ENCODE measurements around the gene RFX2. TPM values are rescaled to one million over a fixed set of nuclear protein-coding genes. Genes with fewer than 3 reads are reported as not detected.

RFX2 gene
- total RNA-seq, 4 donors from 2014 or later = 8.1 to 93.0 (median 20.4) TPM

DNA sequence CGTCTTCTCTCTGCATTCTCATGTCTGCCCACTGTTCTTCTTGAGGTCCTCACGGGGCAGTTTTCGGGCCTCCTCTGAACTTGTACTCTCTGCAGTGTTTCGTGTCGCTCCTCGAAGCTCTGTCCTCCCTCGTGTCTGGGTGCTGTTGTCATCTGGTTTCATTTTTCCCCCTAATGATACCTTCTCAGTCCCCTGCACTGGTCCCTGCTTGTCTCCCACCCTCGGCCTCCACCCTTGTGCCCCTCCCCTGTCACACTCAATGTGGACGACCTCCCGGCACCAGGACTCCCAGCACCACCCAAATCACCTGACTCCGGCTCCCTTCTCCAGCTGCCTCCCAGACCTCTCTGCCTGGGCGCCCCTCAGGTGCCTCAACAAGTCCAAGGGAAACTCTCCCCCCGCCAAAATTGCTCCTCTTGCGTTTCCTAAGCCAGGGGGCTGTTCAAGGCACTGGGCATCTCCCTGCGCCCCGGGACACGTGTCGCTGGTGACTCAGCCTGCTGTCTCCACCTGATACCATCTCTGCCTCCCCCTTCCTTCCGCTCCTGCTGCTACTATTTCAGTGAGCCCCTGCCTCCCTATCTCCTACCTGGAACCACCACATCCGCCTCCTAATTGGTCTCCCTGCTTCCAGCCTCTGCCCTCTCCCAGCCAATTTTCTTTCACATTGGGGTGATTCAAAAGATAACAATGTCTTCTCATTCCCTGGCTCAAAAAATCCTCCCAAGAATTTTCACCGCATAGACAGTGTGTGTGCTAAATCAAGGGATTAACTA lies 49.5 kb downstream of the RFX2 start:
- DNase-seq (ENCODE audit: low spot score) = peak; percentile 44
- peak; percentile 31 for ATAC-seq (ENCODE audit: low FRiP score)
- TF ChIP-seq, protein P1, sequence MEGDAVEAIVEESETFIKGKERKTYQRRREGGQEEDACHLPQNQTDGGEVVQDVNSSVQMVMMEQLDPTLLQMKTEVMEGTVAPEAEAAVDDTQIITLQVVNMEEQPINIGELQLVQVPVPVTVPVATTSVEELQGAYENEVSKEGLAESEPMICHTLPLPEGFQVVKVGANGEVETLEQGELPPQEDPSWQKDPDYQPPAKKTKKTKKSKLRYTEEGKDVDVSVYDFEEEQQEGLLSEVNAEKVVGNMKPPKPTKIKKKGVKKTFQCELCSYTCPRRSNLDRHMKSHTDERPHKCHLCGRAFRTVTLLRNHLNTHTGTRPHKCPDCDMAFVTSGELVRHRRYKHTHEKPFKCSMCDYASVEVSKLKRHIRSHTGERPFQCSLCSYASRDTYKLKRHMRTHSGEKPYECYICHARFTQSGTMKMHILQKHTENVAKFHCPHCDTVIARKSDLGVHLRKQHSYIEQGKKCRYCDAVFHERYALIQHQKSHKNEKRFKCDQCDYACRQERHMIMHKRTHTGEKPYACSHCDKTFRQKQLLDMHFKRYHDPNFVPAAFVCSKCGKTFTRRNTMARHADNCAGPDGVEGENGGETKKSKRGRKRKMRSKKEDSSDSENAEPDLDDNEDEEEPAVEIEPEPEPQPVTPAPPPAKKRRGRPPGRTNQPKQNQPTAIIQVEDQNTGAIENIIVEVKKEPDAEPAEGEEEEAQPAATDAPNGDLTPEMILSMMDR (IDR thresholded peaks at IDR 0.05) = no peak

DNA sequence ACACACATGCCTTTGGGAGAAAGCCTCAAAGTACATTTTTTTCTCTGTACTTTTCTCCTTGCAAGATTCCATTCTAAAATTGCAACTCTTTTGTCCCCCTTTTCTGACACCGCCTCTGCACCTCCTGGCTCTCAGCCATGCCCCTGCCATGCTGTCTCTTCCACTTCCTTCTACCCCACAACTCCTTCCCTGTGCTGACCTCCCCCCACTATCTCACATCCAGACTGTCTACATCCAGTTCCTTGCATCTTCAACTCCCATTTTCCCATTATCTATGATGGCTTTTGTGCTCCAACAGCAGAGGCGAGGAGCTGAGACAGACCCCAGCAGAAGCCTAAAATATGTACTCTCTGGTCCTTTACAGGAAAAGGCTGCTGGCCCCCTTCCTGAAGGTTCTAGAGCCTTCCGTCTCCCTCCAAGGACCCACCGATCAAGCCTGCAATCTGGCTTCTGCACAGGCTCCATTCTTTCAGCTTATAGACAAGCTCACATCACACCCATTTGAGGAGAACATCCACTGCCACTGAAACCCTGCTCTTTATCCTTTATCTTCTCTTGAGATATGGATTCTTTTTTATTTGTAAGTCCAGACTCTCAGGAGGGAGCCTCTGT lies 50.2 kb downstream of the RFX2 start:
- DNase-seq (ENCODE audit: low spot score) (no peak), ATAC-seq (ENCODE audit: low FRiP score) (no peak)
- TF ChIP-seq, protein P1 (IDR thresholded peaks at IDR 0.05) = no peak

DNA sequence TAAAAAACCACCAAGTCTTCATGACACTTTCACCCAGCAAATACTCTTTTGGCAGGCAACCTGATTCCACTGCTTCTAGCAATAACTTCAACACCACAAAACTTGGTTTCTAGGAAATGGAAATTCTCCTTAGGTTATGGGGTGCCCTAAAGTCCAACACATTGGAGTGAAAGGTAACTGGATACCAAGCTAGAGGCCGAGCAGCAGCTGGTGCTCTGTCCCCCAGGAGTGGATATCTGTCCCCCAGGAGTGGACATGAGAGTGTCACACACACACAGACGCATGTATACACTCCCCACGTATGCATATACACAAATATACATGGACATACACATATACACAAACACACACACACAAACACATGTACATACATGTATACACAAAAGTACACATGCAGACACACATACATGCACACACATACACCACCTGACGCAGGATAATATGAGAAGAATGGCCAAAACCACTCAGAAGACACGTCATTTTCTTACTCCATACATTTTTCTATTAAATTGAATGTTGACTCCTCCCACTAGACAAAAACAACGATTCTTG lies 50.8 kb downstream of the RFX2 start:
- no peak for DNase-seq (ENCODE audit: low spot score)
- no peak for ATAC-seq (ENCODE audit: low FRiP score)
- TF ChIP-seq, protein P1 (IDR thresholded peaks at IDR 0.05) = no peak

DNA sequence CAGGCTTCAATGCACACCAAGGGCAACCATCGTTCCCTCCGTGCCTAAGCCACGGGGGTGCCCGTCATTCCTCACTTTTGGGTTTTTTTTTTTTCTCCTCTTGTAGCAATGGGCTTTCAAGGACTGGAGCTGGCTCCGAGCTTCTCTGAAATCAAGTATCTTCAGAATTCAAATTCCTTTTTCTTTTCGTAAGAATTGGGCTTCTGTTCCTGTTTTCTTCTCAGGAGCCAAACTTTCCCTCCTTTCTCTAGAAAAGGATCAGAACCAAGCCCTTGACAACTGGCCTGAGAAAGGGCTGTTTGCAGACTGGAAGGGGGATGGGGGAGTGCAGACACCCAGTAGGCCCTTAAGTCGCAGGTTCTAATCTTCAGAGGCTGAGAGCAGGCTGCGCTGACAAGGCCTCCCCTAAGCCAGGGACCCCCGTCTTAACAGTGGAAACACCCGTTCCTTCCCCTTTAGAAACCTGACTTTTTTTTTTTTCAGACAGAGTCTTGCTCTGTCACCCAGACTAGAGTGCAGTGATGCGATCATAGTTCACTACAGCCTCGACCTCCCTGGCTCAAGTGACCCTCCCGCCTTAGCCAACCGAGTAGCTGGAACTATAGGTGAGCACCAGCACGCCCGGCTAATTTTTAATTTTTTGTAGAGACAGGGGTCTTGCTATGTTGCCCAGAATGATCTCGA lies 51.6 kb downstream of the RFX2 start:
- no peak for DNase-seq (ENCODE audit: low spot score)
- TF ChIP-seq, protein P1 (IDR thresholded peaks at IDR 0.05) = no peak
- ATAC-seq (ENCODE audit: low FRiP score) = no peak

DNA sequence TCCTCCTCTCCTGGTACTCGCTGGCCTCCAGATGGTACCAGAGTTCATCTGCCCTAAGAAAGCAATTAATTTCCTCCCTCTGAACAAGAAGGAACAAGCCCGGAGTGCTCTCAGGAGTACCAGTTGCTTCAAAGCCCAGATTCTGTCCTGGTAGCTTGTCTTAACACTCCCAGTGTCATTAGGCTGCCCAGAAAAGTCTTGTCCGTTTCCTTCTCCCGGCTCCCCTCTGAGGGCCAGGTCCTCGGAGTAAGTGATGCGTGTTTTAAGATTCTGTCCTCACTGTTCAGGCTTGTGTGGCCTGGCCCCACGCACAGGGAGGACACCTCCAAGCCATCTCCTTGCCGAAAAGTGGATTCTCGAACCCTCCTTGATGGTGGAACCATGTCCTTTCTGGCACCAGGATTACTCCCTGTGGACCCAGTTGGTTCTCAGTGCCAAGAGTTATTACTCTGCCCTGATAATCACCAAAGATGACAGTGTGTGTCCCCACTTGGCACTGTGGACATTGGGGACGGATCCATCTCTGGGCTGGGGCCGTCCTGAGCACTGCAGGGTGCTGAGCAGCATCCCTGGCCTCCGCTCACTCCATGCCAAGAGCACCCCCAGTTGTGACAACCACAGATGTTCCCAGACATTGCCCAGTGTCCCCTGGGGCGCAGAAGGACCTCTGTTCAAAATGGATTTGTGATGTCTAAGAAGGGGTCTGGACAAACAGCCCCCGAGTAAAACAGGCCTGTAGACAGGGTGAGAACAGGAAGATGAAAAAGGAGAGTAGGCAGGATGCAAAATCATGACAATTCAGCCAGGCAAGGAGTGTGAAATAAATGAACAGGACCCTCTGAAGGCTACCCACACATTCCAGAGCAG lies 52.4 kb downstream of the RFX2 start:
- TF ChIP-seq, protein P1 (IDR thresholded peaks at IDR 0.05) = no peak
- ATAC-seq (ENCODE audit: low FRiP score) (no peak), DNase-seq (ENCODE audit: low spot score) (peak; percentile 19)

Data from omental fat pad (tissue), 4 donors.